CD4-positive, alpha-beta T cell (primary cell): Measurements from ENCODE around the gene ZNF831. TPM values are rescaled to one million over a fixed set of nuclear protein-coding genes. Genes with fewer than 3 reads are reported as not detected.

Source experiments
- ATAC-seq: fragments of 200-7000 bp; cut with Tn5 transposase; one replicate; pipeline ENCODE4 v1.10.0; 2022; ENCODE audit warnings: mild to moderate bottlenecking; ENCODE audit not compliant: poor library complexity
- CTCF ChIA-PET: fragments of 350-600 bp; sonication (Branson Sonifier 250); formaldehyde crosslinking; loops from one replicate; lab custom pipeline; 2021; ENCODE audit warnings: antibody characterized with exemption, inconsistent platforms; lab: Charles Lee
- POLR2A ChIA-PET: fragments of 350-600 bp; sonication (Branson Sonifier 250); formaldehyde crosslinking; loops from one replicate; lab custom pipeline; 2021; ENCODE audit warnings: antibody characterized with exemption, inconsistent platforms; lab: Charles Lee
- DNase-seq, 14 experiments: peaks; one replicate each; pipeline ENCODE4 v3.0.0-alpha.2; 2013 to 2020; ENCODE audit warnings: mixed read lengths in 2 of 14
- H3K27ac ChIP-seq, 2 donors: one replicate each; pipeline versions ENCODE4 v1.5.1 to v1.7.0; 2013; ENCODE audit warnings: low read length in 2 of 2, low read depth in 1 of 2, mild to moderate bottlenecking in 1 of 2
- H3K27me3 ChIP-seq, 2 experiments: 1 replicate in 1 of 2; 2 replicates in 1 of 2; pipeline versions ENCODE4 v1.6.1 to v1.7.0; 2013; ENCODE audit warnings: low read length in 2 of 2, control low read depth in 1 of 2, mild to moderate bottlenecking in 1 of 2, moderate library complexity in 1 of 2; ENCODE audit not compliant: insufficient read depth in 2 of 2, control insufficient read depth in 1 of 2
- H3K36me3 ChIP-seq: one replicate; pipeline ENCODE4 v1.6.1; 2013; ENCODE audit warnings: low read length, control low read depth; ENCODE audit not compliant: insufficient read depth
- H3K4me1 ChIP-seq: one replicate; pipeline ENCODE4 v1.6.1; 2013; ENCODE audit warnings: low read length, control low read depth; ENCODE audit not compliant: insufficient read depth
- H3K4me3 ChIP-seq: one replicate; pipeline ENCODE4 v1.5.1; 2013; ENCODE audit warnings: mild to moderate bottlenecking, low read length, moderate library complexity
- H3K9me3 ChIP-seq, 2 experiments: 1 replicate in 1 of 2; 2 replicates in 1 of 2; pipeline versions ENCODE4 v1.6.1 to v1.7.0; 2013; ENCODE audit warnings: low read length in 2 of 2, mild to moderate bottlenecking in 2 of 2, control low read depth in 1 of 2, moderate library complexity in 1 of 2; ENCODE audit not compliant: control insufficient read depth in 1 of 2, insufficient read depth in 1 of 2
- H3K27ac Mint-ChIP-seq: one replicate; pipeline ENCODE4 v1.8.0; 2020; ENCODE audit warnings: mixed read lengths
- H3K27me3 Mint-ChIP-seq: one replicate; pipeline ENCODE4 v1.8.0; 2021; ENCODE audit warnings: mixed read lengths
- H3K36me3 Mint-ChIP-seq: one replicate; pipeline ENCODE4 v1.8.0; 2021; ENCODE audit warnings: low read depth, mixed read lengths
- H3K4me1 Mint-ChIP-seq: one replicate; pipeline ENCODE4 v1.8.0; 2021; ENCODE audit warnings: low read depth, mixed read lengths
- H3K4me3 Mint-ChIP-seq: one replicate; pipeline ENCODE4 v1.8.0; 2020; ENCODE audit warnings: mild to moderate bottlenecking, mixed read lengths
- H3K9me3 Mint-ChIP-seq: one replicate; pipeline ENCODE4 v1.8.0; 2020; ENCODE audit warnings: mixed read lengths
- intact Hi-C, 2 experiments: fragments of 100-400 bp; cut with DNase I in 1 of 2; cut with micrococcal nuclease in 1 of 2; formaldehyde crosslinking; loops; one replicate each; pipeline versions ENCODE4 v1.15.1 to v1.9.0; 2023 to 2025; cut with DNase I, micrococcal nuclease
- total RNA-seq, 174 experiments: library from RNA in 2 of 174; stranded (reverse) in 2 of 174; gene quantifications; one replicate each; pipeline ENCODE4 v1.2.3 and lab custom pipeline; 2021 to 2026
- TF ChIP-seq, protein P1 (sequence below): fragments of 200-600 bp; IDR thresholded peaks from one replicate; pipeline ENCODE4 v1.8.0; 2022; ENCODE audit warnings: antibody characterized with exemption, mild to moderate bottlenecking

Gene ZNF831
- total RNA-seq, 2 experiments from 2014 or later = 24.9 to 25.9 TPM

DNA sequence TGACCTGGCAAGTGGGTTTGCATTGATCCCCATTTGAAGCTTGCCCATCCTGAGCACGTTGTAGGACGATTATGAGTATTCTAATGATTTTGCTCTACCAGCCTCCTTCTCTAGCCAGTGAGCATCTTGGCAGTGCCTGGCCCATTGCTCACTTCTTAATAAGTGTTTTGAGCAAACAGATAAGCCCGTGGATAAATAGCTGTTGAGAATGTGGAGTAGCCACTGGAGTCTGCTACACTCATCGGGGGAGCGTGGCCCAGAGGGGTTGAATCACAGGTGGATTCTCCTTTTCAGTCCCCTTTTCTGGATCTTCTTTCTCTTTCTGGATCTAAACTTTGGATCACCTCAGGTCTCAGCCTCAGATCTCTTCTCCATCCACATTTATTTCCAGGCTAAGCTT lies 120.8 kb downstream of the ZNF831 start:
- no peaks in the 10 kb centered on the region for H3K9me3 Mint-ChIP-seq
- H3K27me3 Mint-ChIP-seq = no peaks in the 10 kb centered on the region
- no peak overlapping the region for H3K27ac ChIP-seq
- no peak overlapping the region for H3K4me3 Mint-ChIP-seq
- TF ChIP-seq, protein P1, sequence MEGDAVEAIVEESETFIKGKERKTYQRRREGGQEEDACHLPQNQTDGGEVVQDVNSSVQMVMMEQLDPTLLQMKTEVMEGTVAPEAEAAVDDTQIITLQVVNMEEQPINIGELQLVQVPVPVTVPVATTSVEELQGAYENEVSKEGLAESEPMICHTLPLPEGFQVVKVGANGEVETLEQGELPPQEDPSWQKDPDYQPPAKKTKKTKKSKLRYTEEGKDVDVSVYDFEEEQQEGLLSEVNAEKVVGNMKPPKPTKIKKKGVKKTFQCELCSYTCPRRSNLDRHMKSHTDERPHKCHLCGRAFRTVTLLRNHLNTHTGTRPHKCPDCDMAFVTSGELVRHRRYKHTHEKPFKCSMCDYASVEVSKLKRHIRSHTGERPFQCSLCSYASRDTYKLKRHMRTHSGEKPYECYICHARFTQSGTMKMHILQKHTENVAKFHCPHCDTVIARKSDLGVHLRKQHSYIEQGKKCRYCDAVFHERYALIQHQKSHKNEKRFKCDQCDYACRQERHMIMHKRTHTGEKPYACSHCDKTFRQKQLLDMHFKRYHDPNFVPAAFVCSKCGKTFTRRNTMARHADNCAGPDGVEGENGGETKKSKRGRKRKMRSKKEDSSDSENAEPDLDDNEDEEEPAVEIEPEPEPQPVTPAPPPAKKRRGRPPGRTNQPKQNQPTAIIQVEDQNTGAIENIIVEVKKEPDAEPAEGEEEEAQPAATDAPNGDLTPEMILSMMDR = no peak
- ATAC-seq (no peak), DNase-seq (no peak)
- no peaks in the 10 kb centered on the region for H3K36me3 ChIP-seq
- H3K27me3 ChIP-seq = no peaks in the 10 kb centered on the region
- CTCF ChIA-PET = interaction anchor here (0.6 kb wide), 1 partner anchor 43 kb away, joined by 3 read pairs; no protein-coding TSS in a partner anchor
- no peak overlapping the region for H3K4me3 ChIP-seq
- no peak overlapping the region for H3K27ac Mint-ChIP-seq
- POLR2A ChIA-PET = interaction anchor here (0.6 kb wide), 1 partner anchor 18 kb away, joined by 3 read pairs; no protein-coding TSS in a partner anchor
- H3K4me1 ChIP-seq = no peaks in the 10 kb centered on the region
- H3K4me1 Mint-ChIP-seq = no peaks in the 10 kb centered on the region
- intact Hi-C loops = no loop called here
- H3K9me3 ChIP-seq = no peaks in the 10 kb centered on the region
- no peaks in the 10 kb centered on the region for H3K36me3 Mint-ChIP-seq

DNA sequence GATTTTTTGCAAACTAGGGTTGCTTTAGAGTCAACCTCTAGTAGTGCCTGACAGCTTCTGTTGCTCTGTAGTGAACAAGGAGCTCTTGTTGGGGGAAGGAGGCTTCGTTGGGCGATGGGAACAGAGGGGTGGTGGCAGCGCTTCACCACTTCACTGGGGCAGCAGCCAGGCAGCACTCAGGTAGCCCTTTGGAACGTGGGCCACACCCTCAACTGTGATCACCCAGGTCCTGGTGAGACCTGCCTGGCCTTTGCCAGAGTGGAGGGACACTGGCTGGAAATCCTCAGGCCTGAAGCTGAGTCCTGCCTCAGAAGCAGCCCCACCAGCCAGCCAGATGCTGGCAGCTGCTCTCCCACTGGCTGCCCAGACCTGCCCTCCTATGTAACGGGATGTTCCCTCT lies 126.4 kb downstream of the ZNF831 start:
- peaks cover 0 to 6% of the 10 kb centered on the region in 2 experiments for H3K27me3 ChIP-seq
- ATAC-seq (no peak), DNase-seq (no peak)
- intact Hi-C loops = no loop called here
- Mint-ChIP-seq H3K4me3 (no peak overlapping the region), H3K27me3 (peaks cover 4% of the 10 kb centered on the region), H3K36me3 (no peaks in the 10 kb centered on the region), H3K4me1 (peaks cover 7% of the 10 kb centered on the region), H3K9me3 (no peaks in the 10 kb centered on the region), H3K27ac (no peak overlapping the region)
- H3K4me3 ChIP-seq = no peak overlapping the region
- POLR2A ChIA-PET = no interaction called here
- TF ChIP-seq, protein P1 = no peak
- no peaks in the 10 kb centered on the region for H3K36me3 ChIP-seq
- CTCF ChIA-PET = no interaction called here
- H3K27ac ChIP-seq = no peak overlapping the region
- no peaks in the 10 kb centered on the region for H3K9me3 ChIP-seq
- no peaks in the 10 kb centered on the region for H3K4me1 ChIP-seq

DNA sequence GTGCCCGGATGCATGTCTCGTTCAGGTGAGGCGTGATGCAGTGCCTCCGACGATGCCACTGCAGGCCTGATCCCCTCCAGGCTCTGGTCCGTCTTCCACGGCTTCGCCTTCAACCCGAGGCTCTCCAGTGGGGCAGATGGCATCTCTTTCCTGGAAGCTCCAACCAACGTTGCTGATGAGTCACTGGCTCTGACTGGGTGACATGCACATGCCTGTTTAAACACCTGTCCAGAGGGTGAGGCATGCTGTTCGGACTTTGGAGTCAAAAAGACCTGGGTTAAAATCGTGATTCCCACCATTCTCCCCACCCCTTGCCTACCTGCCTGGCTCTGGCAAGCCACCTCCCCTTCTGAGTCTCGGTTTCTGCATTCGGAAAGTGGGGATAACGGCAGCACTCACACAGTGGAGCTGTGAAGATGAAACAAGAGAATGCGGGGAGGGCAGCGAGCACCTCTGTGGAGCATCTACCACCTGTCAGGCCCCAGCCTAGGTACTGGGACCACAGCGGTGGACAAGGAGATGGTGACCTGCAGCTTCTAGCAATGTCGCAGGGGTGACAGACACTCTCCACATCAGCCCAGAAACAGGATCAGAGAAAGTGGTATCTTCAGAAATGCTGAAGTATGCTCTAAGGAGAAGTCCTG lies 128.2 kb downstream of the ZNF831 start:
- H3K27ac Mint-ChIP-seq = no peak overlapping the region
- no peak overlapping the region for H3K4me3 ChIP-seq
- peaks cover 11% of the 10 kb centered on the region for H3K27me3 Mint-ChIP-seq
- TF ChIP-seq, protein P1 = no peak
- no peak overlapping the region for H3K4me3 Mint-ChIP-seq
- CTCF ChIA-PET = no interaction called here
- H3K36me3 Mint-ChIP-seq = no peaks in the 10 kb centered on the region
- no peaks in the 10 kb centered on the region for H3K4me1 ChIP-seq
- H3K27ac ChIP-seq = no peak overlapping the region
- H3K9me3 ChIP-seq = no peaks in the 10 kb centered on the region
- no peaks in the 10 kb centered on the region for H3K9me3 Mint-ChIP-seq
- DNase-seq (no peak), ATAC-seq (no peak)
- H3K27me3 ChIP-seq = peaks cover under 1 to 6% of the 10 kb centered on the region in 2 experiments
- peaks cover 7% of the 10 kb centered on the region for H3K4me1 Mint-ChIP-seq
- no peaks in the 10 kb centered on the region for H3K36me3 ChIP-seq
- intact Hi-C loops = no loop called here
- POLR2A ChIA-PET = no interaction called here
